HEK293 (cell line): ENCODE data around the gene RAB11A.

Experiments used
- CTCF ChIA-PET: fragments of 350-600 bp; formaldehyde crosslinking; extraction: SDS; loops from one replicate; lab custom pipeline; 2021; ENCODE audit warnings: antibody characterized with exemption; lab: Yijun Ruan, JAX
- POLR2A ChIA-PET: fragments of 300-600 bp; formaldehyde crosslinking; extraction: SDS; loops from one replicate; lab custom pipeline; 2020; ENCODE audit warnings: antibody characterized with exemption, inconsistent platforms; lab: Yijun Ruan, JAX
- H3K27ac ChIP-seq: fragments of 200-500 bp; sonication (Bioruptor generic); 2 replicates; pipeline ENCODE4 v1.5.1; 2014; ENCODE audit warnings: low read depth, low read length, control low read depth, inconsistent platforms; ENCODE audit errors: extremely low read depth
- H3K36me3 ChIP-seq, 2 experiments: fragments of 200-500 bp in 1 of 2; sonication (Bioruptor generic) in 1 of 2; 1 replicate in 1 of 2; 2 replicates in 1 of 2; pipeline ENCODE4 v1.5.1; 2014 to 2017; ENCODE audit warnings: inconsistent platforms in 2 of 2, low read length in 2 of 2; ENCODE audit not compliant: control insufficient read depth in 2 of 2, insufficient read depth in 1 of 2
- H3K4me1 ChIP-seq: fragments of 200-500 bp; sonication (Bioruptor generic); 2 replicates; pipeline ENCODE4 v1.5.1; 2014; ENCODE audit warnings: mild to moderate bottlenecking, low read length, inconsistent platforms; ENCODE audit not compliant: control insufficient read depth, insufficient read depth
- H3K4me3 ChIP-seq: 2 replicates; pipeline ENCODE4 v1.5.1; 2011; ENCODE audit warnings: low read depth, mild to moderate bottlenecking, control low read depth, low read length, moderate library complexity
- H3K9me3 ChIP-seq: fragments of 200-500 bp; sonication (Bioruptor generic); 2 replicates; pipeline ENCODE4 v1.5.1; 2014; ENCODE audit warnings: low read depth, low read length, inconsistent platforms; ENCODE audit not compliant: control insufficient read depth, insufficient read depth
- CTCF ChIP-seq: fragments of 450-650 bp; formaldehyde crosslinking; IDR thresholded peaks from 2 replicates; pipeline ENCODE4 v1.5.1; 2016; ENCODE audit warnings: missing biosample characterization, missing genetic modification characterization
- GFI1B ChIP-seq: fragments of 450-650 bp; formaldehyde crosslinking; IDR thresholded peaks from 2 replicates; pipeline ENCODE4 v1.5.1; 2016; ENCODE audit warnings: missing biosample characterization, missing genetic modification characterization
- GLI2 ChIP-seq: fragments of 450-650 bp; formaldehyde crosslinking; IDR thresholded peaks from 2 replicates; pipeline ENCODE4; 2017; ENCODE audit warnings: missing biosample characterization, missing genetic modification characterization, low read depth, borderline replicate concordance
- KLF9 ChIP-seq: fragments of 450-650 bp; formaldehyde crosslinking; IDR thresholded peaks from 2 replicates; pipeline ENCODE4 v1.5.1; 2016; ENCODE audit warnings: missing biosample characterization, missing genetic modification characterization, low read depth
- SALL2 ChIP-seq: fragments of 450-650 bp; formaldehyde crosslinking; IDR thresholded peaks from 2 replicates; pipeline ENCODE4 v1.5.0; 2017; ENCODE audit warnings: missing biosample characterization, mild to moderate bottlenecking, missing genetic modification characterization, borderline replicate concordance
- TCF7L2 ChIP-seq: IDR thresholded peaks from 2 replicates; pipeline ENCODE4 v1.6.1; 2011; ENCODE audit warnings: low read depth, mild to moderate bottlenecking, inconsistent platforms, low read length, moderate library complexity, borderline replicate concordance
- ZEB2 ChIP-seq: fragments of 450-650 bp; formaldehyde crosslinking; IDR thresholded peaks from 2 replicates; pipeline ENCODE4 v1.5.1; 2016; ENCODE audit warnings: missing biosample characterization, missing genetic modification characterization
- ZFP41 ChIP-seq: fragments of 450-650 bp; formaldehyde crosslinking; IDR thresholded peaks from 2 replicates; pipeline ENCODE4 v1.5.1; 2016; ENCODE audit warnings: missing biosample characterization, missing genetic modification characterization, borderline replicate concordance
- ZNF114 ChIP-seq: fragments of 450-650 bp; formaldehyde crosslinking; IDR thresholded peaks from 2 replicates; pipeline ENCODE4 v1.5.0; 2017; ENCODE audit warnings: missing biosample characterization, missing genetic modification characterization
- ZNF423 ChIP-seq: fragments of 450-650 bp; formaldehyde crosslinking; IDR thresholded peaks from 2 replicates; pipeline ENCODE4 v1.5.1; 2016; ENCODE audit warnings: missing biosample characterization, missing genetic modification characterization
- ZNF580 ChIP-seq: fragments of 450-650 bp; formaldehyde crosslinking; IDR thresholded peaks from 2 replicates; pipeline ENCODE4 v1.5.1; 2016; ENCODE audit warnings: missing biosample characterization, missing genetic modification characterization
- ZNF600 ChIP-seq: fragments of 450-650 bp; formaldehyde crosslinking; IDR thresholded peaks from 2 replicates; pipeline ENCODE4 v1.5.1; 2016; ENCODE audit warnings: missing biosample characterization, missing genetic modification characterization
- ZNF658 ChIP-seq: fragments of 450-650 bp; formaldehyde crosslinking; IDR thresholded peaks from 2 replicates; pipeline ENCODE4; 2016; ENCODE audit warnings: missing biosample characterization, missing genetic modification characterization
- ZSCAN16 ChIP-seq: fragments of 450-650 bp; formaldehyde crosslinking; IDR thresholded peaks from 2 replicates; pipeline ENCODE4 v1.5.1; 2016; ENCODE audit warnings: missing biosample characterization, missing genetic modification characterization
- TF ChIP-seq, protein P1 (sequence below): fragments of 450-650 bp; formaldehyde crosslinking; IDR thresholded peaks from 2 replicates; pipeline ENCODE4 v1.5.1; 2016; ENCODE audit warnings: missing biosample characterization, missing genetic modification characterization
- TF ChIP-seq, protein P2 (sequence below): fragments of 450-650 bp; formaldehyde crosslinking; IDR thresholded peaks from 2 replicates; pipeline ENCODE4 v1.5.1; 2016; ENCODE audit warnings: missing biosample characterization, missing genetic modification characterization

Gene RAB11A

GRCh38 chr15:65912235-65912634, 42.9 kb downstream of the RAB11A start:
- H3K4me3 ChIP-seq: no peak overlapping the region
- H3K4me1 ChIP-seq: no peaks in the 10 kb centered on the region
- TF ChIP-seq ZFP41 (tag by site-specific recombination): no peak
- TF ChIP-seq, protein P1, sequence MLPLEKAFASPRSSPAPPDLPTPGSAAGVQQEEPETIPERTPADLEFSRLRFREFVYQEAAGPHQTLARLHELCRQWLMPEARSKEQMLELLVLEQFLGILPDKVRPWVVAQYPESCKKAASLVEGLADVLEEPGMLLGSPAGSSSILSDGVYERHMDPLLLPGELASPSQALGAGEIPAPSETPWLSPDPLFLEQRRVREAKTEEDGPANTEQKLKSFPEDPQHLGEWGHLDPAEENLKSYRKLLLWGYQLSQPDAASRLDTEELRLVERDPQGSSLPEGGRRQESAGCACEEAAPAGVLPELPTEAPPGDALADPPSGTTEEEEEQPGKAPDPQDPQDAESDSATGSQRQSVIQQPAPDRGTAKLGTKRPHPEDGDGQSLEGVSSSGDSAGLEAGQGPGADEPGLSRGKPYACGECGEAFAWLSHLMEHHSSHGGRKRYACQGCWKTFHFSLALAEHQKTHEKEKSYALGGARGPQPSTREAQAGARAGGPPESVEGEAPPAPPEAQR: no peak
- no peak overlapping the region for H3K27ac ChIP-seq
- H3K36me3 ChIP-seq: peaks cover 0 to 52% of the 10 kb centered on the region in 2 experiments; a peak in 2 of 3 replicates
- no peaks in the 10 kb centered on the region for H3K9me3 ChIP-seq
- CTCF ChIA-PET: no interaction called here
- POLR2A ChIA-PET: no interaction called here

DNA sequence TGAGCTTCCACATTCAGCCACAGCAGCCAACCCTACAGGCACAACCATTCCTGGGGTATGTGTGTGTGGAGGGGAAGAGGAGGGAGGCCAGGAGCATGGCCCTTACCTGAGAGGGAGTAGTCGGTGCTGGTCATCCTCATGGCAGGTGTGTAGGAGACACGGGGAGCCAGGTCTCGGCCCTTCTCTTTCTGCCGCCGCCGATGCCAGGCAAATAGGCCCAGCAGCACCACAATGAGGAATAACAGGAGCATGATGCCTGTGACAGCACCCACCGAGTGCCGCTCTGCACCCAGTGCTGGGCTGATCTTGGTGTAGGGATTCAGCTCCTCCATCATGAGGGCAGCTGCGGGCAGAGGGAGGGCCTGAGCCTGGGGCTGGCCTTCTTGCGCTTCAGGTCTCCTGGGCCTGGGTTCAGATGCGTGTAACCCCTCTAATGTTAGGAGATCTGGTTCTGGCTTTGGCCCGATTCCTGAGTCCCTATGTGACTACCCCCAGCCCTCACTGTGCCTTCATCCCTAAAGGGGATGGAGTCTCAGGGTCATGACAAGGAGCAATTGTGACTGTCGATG, 44.4 kb downstream of the RAB11A start:
- peaks cover 0 to 48% of the 10 kb centered on the region in 2 experiments; a peak in 2 of 3 replicates for H3K36me3 ChIP-seq
- ChIA-PET POLR2A (interaction anchor here (1.0 kb wide), 1 partner anchor 44 kb away, joined by 3 read pairs; the partner anchor contains the start of gene RAB11A), CTCF (no interaction called here)
- H3K27ac ChIP-seq: no peak overlapping the region
- no peak overlapping the region for H3K4me3 ChIP-seq
- no peaks in the 10 kb centered on the region for H3K9me3 ChIP-seq
- H3K4me1 ChIP-seq: no peaks in the 10 kb centered on the region
- TF ChIP-seq ZNF600 (tag by site-specific recombination): 0 out of 2 replicates have a peak, but pooled peaks have one; percentile 32
- no peak for TF ChIP-seq ZNF423 (tag by site-specific recombination)

DNA sequence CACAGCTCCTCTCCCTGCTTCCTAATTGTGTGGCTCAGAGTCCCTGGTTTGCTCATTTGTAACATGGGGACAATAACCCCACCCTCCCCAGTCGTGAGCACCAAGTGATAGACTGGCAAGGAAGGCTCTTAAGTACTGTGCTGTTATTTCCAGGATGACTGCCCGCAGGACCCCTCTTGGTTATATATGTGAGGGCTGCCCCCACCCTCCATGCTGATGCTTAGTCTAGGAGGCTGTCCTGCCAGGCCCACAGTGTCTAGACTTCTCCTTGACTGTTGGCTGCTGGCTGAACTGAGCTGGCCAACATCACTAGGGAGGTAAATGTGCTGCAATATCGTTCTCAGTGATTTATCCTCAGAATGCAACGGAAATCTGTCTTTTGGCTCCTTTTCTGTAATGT, 45.1 kb downstream of the RAB11A start:
- H3K9me3 ChIP-seq: no peaks in the 10 kb centered on the region
- H3K36me3 ChIP-seq: peaks cover 0 to 50% of the 10 kb centered on the region in 2 experiments; a peak in 2 of 3 replicates
- CTCF ChIA-PET: no interaction called here
- TF ChIP-seq CTCF (tag by site-specific recombination) (no peak), GFI1B (no peak), ZNF580 (tag by site-specific recombination) (no peak), ZEB2 (tag by site-specific recombination) (no peak), GLI2 (tag by site-specific recombination) (no peak), TCF7L2 (no peak), ZNF114 (no peak), ZNF658 (tag by site-specific recombination) (no peak), KLF9 (tag by site-specific recombination) (no peak), ZSCAN16 (tag by site-specific recombination) (no peak), ZNF600 (tag by site-specific recombination) (no peak), SALL2 (no peak)
- TF ChIP-seq, protein P2, sequence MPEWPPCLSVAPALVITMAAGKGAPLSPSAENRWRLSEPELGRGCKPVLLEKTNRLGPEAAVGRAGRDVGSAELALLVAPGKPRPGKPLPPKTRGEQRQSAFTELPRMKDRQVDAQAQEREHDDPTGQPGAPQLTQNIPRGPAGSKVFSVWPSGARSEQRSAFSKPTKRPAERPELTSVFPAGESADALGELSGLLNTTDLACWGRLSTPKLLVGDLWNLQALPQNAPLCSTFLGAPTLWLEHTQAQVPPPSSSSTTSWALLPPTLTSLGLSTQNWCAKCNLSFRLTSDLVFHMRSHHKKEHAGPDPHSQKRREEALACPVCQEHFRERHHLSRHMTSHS (tag by site-specific recombination): no peak
- TF ChIP-seq, all 188 proteins: peak for 0
- Histone ChIP-seq H3K27ac (no peak overlapping the region), H3K4me1 (no peaks in the 10 kb centered on the region), H3K4me3 (no peak overlapping the region)
- POLR2A ChIA-PET: interaction anchor here (1.0 kb wide), 1 partner anchor 45 kb away, joined by 3 read pairs; the partner anchor contains the start of gene RAB11A
